ACC112 (cell line): Measurements from ENCODE around the gene FEZ2.
A peak's percentile ranks its signal among the peaks of the same experiment; 100 is the strongest.

Source experiments
- H2AFZ ChIP-seq: fragments of 200-600 bp; sonication (generic); one replicate; pipeline ENCODE4 v1.6.0; 2017; ENCODE audit warnings: antibody characterized with exemption, low read length; ENCODE audit not compliant: unreplicated experiment
- H3K27ac ChIP-seq: fragments of 200-600 bp; sonication (generic); 2 replicates; pipeline ENCODE4 v1.5.1; 2014; ENCODE audit warnings: low read depth, mild to moderate bottlenecking, antibody characterized with exemption, low read length, moderate library complexity
- H3K27me3 ChIP-seq: fragments of 200-600 bp; sonication (generic); 2 replicates; pipeline ENCODE4 v1.6.1; 2014; ENCODE audit warnings: mild to moderate bottlenecking, antibody characterized with exemption, low read length, moderate library complexity, mixed read lengths; ENCODE audit not compliant: insufficient read depth
- H3K36me3 ChIP-seq: fragments of 200-600 bp; sonication (generic); 2 replicates; pipeline ENCODE4 v1.6.1; 2016; ENCODE audit warnings: mild to moderate bottlenecking, antibody characterized with exemption, low read length, moderate library complexity, mixed read lengths; ENCODE audit not compliant: insufficient read depth
- H3K4me1 ChIP-seq: fragments of 200-600 bp; sonication (generic); one replicate; pipeline ENCODE4 v1.6.1; 2016; ENCODE audit warnings: low read length, mixed read lengths; ENCODE audit not compliant: insufficient read depth, unreplicated experiment, control insufficient read depth
- H3K4me3 ChIP-seq: fragments of 200-600 bp; sonication (generic); 2 replicates; pipeline ENCODE4 v1.5.1; 2014; ENCODE audit warnings: mild to moderate bottlenecking, low read depth, low read length
- H3K79me2 ChIP-seq: fragments of 200-600 bp; sonication (generic); one replicate; pipeline ENCODE4 v1.6.0; 2016; ENCODE audit warnings: low read length; ENCODE audit not compliant: control insufficient read depth, unreplicated experiment, insufficient read depth

Gene FEZ2

GRCh38 chr2:36573165-36573564, 24.8 kb downstream of the FEZ2 start:
- H3K4me3 ChIP-seq: no peak overlapping the region
- H3K79me2 ChIP-seq: peaks cover 33% of the 10 kb centered on the region
- no peak overlapping the region for H2AFZ ChIP-seq
- peaks cover 33% of the 10 kb centered on the region for H3K4me1 ChIP-seq
- no peaks in the 10 kb centered on the region for H3K27me3 ChIP-seq
- H3K36me3 ChIP-seq: peaks cover 53% of the 10 kb centered on the region
- H3K27ac ChIP-seq: peak overlapping the region; percentile 44

- H3K27me3 ChIP-seq: no peaks in the 10 kb centered on the region
- H2AFZ ChIP-seq: no peak overlapping the region
- H3K4me3 ChIP-seq: no peak overlapping the region
- peaks cover 49% of the 10 kb centered on the region for H3K36me3 ChIP-seq
- H3K27ac ChIP-seq: peak overlapping the region; percentile 44
- peaks cover 37% of the 10 kb centered on the region for H3K4me1 ChIP-seq
- peaks cover 33% of the 10 kb centered on the region for H3K79me2 ChIP-seq
Measured at GRCh38 chr2:36572719-36573059, 25.3 kb downstream of the FEZ2 start.

- Histone ChIP-seq H3K27me3 (no peaks in the 10 kb centered on the region), H3K4me1 (peaks cover 41% of the 10 kb centered on the region), H3K79me2 (peaks cover 34% of the 10 kb centered on the region), H3K36me3 (peaks cover 46% of the 10 kb centered on the region), H3K27ac (peak overlapping the region; percentile 44), H3K4me3 (no peak overlapping the region), H2AFZ (no peak overlapping the region)
Measured at GRCh38 chr2:36572054-36572718, 25.8 kb downstream of the FEZ2 start.

- Histone ChIP-seq H2AFZ (no peak overlapping the region), H3K36me3 (peaks cover 39% of the 10 kb centered on the region), H3K4me3 (no peak overlapping the region), H3K4me1 (peaks cover 58% of the 10 kb centered on the region), H3K27ac (peak overlapping the region; percentile 94), H3K79me2 (peaks cover 47% of the 10 kb centered on the region), H3K27me3 (no peaks in the 10 kb centered on the region)
Measured at GRCh38 chr2:36570416-36570815, 27.6 kb downstream of the FEZ2 start.

- Histone ChIP-seq H3K4me3 (peak overlapping the region; percentile 58), H3K27me3 (no peaks in the 10 kb centered on the region), H3K79me2 (peaks cover 54% of the 10 kb centered on the region), H2AFZ (no peak overlapping the region), H3K4me1 (peaks cover 69% of the 10 kb centered on the region), H3K36me3 (peaks cover 41% of the 10 kb centered on the region), H3K27ac (peak overlapping the region; percentile 94)
Measured at GRCh38 chr2:36569267-36569856, 28.6 kb downstream of the FEZ2 start.

GRCh38 chr2:36568516-36569246, 29.3 kb downstream of the FEZ2 start:
- no peaks in the 10 kb centered on the region for H3K27me3 ChIP-seq
- peaks cover 35% of the 10 kb centered on the region for H3K36me3 ChIP-seq
- peaks cover 76% of the 10 kb centered on the region for H3K4me1 ChIP-seq
- H2AFZ ChIP-seq: no peak overlapping the region
- H3K27ac ChIP-seq: peak overlapping the region; percentile 94
- H3K4me3 ChIP-seq: peak overlapping the region; percentile 58
- H3K79me2 ChIP-seq: peaks cover 57% of the 10 kb centered on the region

GRCh38 chr2:36567711-36568408, 30.1 kb downstream of the FEZ2 start:
- no peak overlapping the region for H2AFZ ChIP-seq
- no peak overlapping the region for H3K4me3 ChIP-seq
- no peaks in the 10 kb centered on the region for H3K27me3 ChIP-seq
- peaks cover 80% of the 10 kb centered on the region for H3K4me1 ChIP-seq
- peaks cover 27% of the 10 kb centered on the region for H3K36me3 ChIP-seq
- H3K79me2 ChIP-seq: peaks cover 55% of the 10 kb centered on the region
- peak overlapping the region; percentile 94 for H3K27ac ChIP-seq

- Histone ChIP-seq H3K27ac (peak overlapping the region; percentile 94), H3K27me3 (no peaks in the 10 kb centered on the region), H3K36me3 (peaks cover 23% of the 10 kb centered on the region), H3K4me1 (peaks cover 82% of the 10 kb centered on the region), H3K4me3 (no peak overlapping the region), H3K79me2 (peaks cover 53% of the 10 kb centered on the region), H2AFZ (no peak overlapping the region)
Measured at GRCh38 chr2:36566887-36567286, 31.1 kb downstream of the FEZ2 start.

GRCh38 chr2:36565712-36566111, 32.3 kb downstream of the FEZ2 start:
- Histone ChIP-seq H2AFZ (no peak overlapping the region), H3K79me2 (peaks cover 48% of the 10 kb centered on the region), H3K27me3 (no peaks in the 10 kb centered on the region), H3K36me3 (peaks cover 23% of the 10 kb centered on the region), H3K4me3 (0 out of 2 replicates have a peak overlapping the region, but pooled peaks have one; percentile 3), H3K4me1 (peaks cover 90% of the 10 kb centered on the region), H3K27ac (peak overlapping the region; percentile 94)

- H3K4me3 ChIP-seq: no peak overlapping the region
- H3K79me2 ChIP-seq: peaks cover 51% of the 10 kb centered on the region
- H3K27me3 ChIP-seq: no peaks in the 10 kb centered on the region
- H3K27ac ChIP-seq: peak overlapping the region; percentile 94
- no peak overlapping the region for H2AFZ ChIP-seq
- peaks cover 88% of the 10 kb centered on the region for H3K4me1 ChIP-seq
- H3K36me3 ChIP-seq: peaks cover 30% of the 10 kb centered on the region
Measured at GRCh38 chr2:36564377-36564930, 33.5 kb downstream of the FEZ2 start.
